Choroid plexus epithelial cell (primary cell): ENCODE data around the gene UCKL1.

Experiments
- DNase-seq: peaks from one replicate; pipeline ENCODE4 v3.0.0-alpha.2; 2010; ENCODE audit warnings: low read depth
- H3K4me3 ChIP-seq: 2 replicates; pipeline ENCODE4 v1.5.1; 2011; ENCODE audit warnings: low read depth, mild to moderate bottlenecking, control low read depth, low read length, moderate library complexity
- TF ChIP-seq, protein P1 (sequence below): conservative IDR thresholded peaks from 2 replicates; pipeline ENCODE4 v1.5.1; 2011; ENCODE audit warnings: low read depth, mild to moderate bottlenecking, control low read depth, inconsistent platforms, low read length, moderate library complexity

Gene UCKL1

DNA sequence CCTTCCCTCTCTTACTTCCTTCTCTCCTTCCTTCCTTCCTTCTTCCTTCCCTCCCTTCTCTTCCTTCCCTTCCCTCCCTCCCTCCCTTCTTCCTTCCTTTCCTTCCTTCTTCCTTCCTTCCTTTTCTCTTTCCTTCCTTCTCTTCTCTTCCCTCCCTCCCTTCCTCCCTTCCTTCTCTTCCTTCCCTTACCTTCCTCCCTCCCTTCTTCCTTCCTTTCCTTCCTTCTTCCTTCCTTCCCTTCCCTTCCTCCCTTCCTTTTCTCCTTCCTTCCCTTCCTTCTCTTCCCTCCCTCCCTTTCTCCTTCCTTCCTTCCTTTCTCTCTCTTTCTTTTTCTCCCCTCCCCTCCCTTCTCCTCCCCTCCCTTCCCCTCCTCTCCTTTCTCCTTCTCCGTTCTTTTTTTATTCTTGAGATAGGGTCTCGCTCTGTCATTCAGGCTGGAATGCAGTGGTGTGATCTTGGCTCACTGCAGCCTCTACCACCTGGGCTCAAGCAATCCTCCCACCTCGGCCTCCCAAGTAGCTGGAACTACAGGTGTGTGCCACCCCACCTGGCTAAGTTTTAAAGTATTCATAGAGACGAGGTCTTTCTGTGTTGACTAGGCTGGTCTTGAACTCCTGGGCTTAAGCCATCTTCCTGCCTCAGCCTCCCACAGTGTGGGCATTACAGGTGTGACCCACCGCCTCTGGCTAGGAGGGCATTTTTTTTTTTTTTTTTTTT, 14.7 kb upstream of the UCKL1 start:
- DNase-seq: no peak
- TF ChIP-seq, protein P1, sequence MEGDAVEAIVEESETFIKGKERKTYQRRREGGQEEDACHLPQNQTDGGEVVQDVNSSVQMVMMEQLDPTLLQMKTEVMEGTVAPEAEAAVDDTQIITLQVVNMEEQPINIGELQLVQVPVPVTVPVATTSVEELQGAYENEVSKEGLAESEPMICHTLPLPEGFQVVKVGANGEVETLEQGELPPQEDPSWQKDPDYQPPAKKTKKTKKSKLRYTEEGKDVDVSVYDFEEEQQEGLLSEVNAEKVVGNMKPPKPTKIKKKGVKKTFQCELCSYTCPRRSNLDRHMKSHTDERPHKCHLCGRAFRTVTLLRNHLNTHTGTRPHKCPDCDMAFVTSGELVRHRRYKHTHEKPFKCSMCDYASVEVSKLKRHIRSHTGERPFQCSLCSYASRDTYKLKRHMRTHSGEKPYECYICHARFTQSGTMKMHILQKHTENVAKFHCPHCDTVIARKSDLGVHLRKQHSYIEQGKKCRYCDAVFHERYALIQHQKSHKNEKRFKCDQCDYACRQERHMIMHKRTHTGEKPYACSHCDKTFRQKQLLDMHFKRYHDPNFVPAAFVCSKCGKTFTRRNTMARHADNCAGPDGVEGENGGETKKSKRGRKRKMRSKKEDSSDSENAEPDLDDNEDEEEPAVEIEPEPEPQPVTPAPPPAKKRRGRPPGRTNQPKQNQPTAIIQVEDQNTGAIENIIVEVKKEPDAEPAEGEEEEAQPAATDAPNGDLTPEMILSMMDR: no peak
- no peak overlapping the region for H3K4me3 ChIP-seq

DNA sequence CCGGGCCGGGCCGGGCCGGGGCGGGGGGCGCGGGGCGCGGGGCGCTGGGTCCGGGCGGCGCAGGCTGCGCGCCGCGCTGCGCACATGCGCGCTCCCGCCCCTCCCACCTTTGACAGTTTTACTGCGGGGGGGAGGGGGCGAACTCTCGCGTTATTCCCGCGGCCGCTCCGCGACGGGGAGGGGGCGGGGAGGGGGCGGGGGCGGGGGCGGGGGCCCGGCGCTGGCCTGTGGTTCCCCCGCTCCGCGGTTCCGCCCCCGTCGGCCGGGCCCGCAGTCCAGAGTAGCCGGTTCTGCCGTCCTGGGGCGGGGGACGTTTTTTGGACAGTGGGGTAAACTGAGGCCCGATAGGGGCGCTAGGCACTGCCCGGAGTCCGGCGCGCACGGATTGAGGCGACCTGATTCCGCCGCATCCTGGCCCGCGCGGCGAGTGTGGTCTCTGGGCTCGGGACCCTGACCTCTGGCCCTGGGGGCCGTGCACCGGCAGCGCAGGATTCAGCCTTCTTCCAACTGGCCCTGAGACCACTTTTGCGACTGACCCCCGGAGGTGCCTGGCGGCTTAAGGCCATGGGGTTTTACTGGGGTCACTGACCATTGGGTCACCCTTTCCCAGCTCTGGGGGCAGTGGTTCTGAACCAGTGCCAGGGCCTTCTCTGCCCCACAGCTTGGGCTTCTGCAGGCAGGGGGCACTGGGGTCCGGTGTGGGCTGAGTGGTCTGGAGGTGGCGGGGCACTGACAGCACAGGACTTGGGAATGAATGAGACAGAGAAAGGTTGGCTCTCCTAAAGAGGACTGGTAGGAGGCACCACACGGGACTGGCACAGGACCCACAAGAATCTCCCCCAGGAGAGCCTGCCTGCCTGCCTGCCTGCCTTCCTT, 13.9 kb upstream of the UCKL1 start, which contains the start of gene ZNF512B:
ZNF512B (minus strand) TSS at position 93 of the 876 bp plus-strand sequence. CDS start 1,980 bp downstream, outside the sequence.
- peak within 1 kb of the TSS; percentile 67 for H3K4me3 ChIP-seq
- peak; percentile 60 for DNase-seq
- TF ChIP-seq, protein P1: no peak

DNA sequence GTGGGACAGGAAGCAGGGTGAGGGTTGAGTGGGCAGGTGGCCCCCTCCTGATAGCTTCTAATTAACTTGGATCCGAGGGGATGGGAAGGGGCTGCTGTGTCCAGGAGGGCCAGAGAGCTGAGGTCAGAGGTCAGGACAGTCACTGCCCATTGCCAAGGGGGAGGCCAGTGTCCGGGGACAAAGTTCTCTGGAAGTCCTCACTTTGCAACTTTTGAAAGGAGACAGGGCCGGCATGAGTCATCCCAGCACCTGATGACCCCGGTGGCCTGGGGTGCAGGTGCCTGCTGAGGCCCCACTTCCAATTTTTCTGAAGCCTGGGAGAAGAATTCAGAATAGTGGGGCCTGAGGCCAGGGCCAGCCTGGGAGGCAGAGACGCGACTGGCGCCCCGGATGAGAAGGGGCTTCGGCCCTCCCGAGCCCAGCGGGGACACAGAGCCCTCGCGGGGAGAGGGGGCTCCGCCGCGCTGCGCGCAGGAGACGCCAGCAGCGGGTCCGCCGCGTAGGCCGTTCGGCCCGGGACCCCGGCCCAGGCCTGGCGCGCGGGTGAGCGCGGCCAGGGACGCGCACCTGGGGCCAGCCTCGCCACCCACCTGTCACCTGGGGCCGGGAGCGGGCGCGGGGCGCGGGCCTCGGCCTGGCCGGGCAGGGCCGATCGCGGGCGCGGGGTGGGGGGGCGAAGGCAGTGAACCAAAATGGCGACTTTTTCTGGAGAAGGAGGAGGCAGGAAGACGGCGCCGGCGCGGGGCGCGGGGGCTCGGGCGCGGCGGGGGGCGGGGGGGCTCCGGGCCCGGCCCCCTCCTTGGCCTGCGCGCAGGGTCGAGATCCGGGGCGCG, 12.9 kb upstream of the UCKL1 start:
- no peak for DNase-seq
- H3K4me3 ChIP-seq: peak overlapping the region; percentile 67
- TF ChIP-seq, protein P1: no peak

DNA sequence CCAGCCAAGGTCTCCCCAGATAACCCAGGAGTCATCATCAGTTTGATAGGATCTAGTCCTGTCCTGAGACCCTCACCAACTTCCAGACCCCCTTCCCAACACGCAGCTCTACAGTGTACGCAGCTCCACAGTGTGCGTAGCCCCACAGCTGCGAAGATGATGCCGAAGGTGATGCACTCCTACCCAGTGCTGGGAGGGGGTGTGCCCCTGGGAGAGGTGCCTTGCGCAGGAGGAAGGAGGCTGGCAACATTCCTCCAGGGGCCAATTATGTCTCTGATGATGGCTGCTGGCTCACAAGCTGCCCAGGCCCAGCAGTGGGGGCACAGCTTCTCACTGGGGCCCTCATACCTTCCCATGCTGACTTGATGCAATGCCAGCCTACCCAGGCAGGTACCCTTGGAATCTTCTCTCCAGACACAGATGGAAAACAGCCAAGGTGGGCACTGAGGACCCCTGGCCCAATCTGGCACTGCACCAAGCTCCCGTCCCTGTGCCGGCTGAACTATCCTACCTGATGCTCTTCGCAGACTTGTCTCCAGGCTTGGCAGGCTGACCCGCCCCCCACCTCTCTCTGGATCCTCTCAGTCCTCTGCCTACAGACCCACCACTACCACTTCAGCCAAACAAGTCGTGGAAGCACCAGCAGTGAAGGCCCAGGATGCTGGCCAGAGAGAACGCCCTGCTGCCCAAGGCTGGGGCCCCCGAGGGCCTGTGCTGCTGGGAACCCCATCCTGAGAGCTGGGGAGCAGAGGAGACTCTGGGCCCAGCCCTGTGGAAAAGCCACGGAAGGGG, 12.1 kb upstream of the UCKL1 start:
- peak overlapping the region; percentile 67 for H3K4me3 ChIP-seq
- TF ChIP-seq, protein P1: no peak
- DNase-seq: no peak

DNA sequence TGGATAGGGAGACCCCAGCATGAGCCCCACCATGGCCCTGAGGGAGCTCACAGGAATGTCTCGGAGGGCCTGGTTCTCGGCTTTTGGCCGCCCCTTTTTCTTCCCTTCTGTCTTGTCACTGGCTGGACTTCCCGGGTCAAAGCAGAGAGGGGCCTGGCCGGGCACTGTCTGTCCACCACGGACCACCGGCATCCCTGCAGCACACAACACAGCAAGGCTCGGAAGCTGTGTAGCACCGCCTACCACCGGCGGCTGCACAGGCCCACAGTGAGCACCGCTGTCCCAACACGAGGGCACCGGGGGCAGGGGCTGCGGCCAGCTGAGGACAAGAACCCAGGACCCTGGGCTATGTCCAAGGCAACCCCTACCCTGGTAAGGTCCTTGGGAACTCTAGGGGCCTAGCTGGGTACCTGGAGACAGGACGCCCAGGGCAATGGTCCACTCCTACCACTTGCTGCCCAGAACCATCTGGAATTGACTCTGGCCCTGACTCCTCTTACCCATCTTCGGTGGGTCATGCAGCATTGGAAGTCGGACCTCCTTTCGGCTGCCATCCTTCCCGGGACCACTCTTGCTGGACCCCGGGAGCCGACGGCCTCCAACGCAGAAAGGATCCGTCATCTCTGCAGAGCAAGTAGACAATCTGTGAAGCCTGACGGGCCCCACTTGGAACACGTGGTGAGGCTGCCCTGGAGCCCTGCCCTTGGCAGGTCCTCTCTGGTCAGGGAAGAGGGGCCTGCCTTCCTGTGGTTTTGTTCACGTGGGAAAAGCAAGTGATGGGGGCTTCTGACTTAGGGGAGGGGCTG, 11.3 kb upstream of the UCKL1 start:
- TF ChIP-seq, protein P1: no peak
- H3K4me3 ChIP-seq: no peak overlapping the region
- DNase-seq: no peak
